ENCODE measurements around the gene TMEM134.
"Not testable (repeated sequence)": the region's sequence is repeated elsewhere in the genome, so short reads cannot be mapped to it uniquely, and the experiment has no call there.

Gene TMEM134

GRCh38 chr11:67482275-67482826, 13.3 kb upstream of the TMEM134 start:
- H2AFZ ChIP-seq (ENCODE audit: low read length, unreplicated experiment) = peak overlapping the region; percentile 88
- peak overlapping the region; percentile 73 for H3K27ac ChIP-seq (ENCODE audit: low read depth, low read length)
- H3K4me1 ChIP-seq (ENCODE audit: control insufficient read depth, insufficient read depth, low read length, unreplicated experiment) = peaks cover 6% of the 10 kb centered on the region
- no peaks in the 10 kb centered on the region for H3K27me3 ChIP-seq (ENCODE audit: insufficient read depth, low read length)
- peak overlapping the region; percentile 81 for H3K4me3 ChIP-seq (ENCODE audit: low read depth, low read length)
- no peaks in the 10 kb centered on the region for H3K36me3 ChIP-seq (ENCODE audit: insufficient read depth, low read length)
- peaks cover 14% of the 10 kb centered on the region for H3K79me2 ChIP-seq (ENCODE audit: control insufficient read depth, insufficient read depth, low read length, unreplicated experiment)

GRCh38 chr11:67477344-67478050, 8.4 kb upstream of the TMEM134 start:
- H3K36me3 ChIP-seq (ENCODE audit: insufficient read depth, low read length); H2AFZ ChIP-seq (ENCODE audit: low read length, unreplicated experiment); H3K79me2 ChIP-seq (ENCODE audit: control insufficient read depth, insufficient read depth, low read length, unreplicated experiment); H3K27ac ChIP-seq (ENCODE audit: low read depth, low read length); H3K27me3 ChIP-seq (ENCODE audit: insufficient read depth, low read length); H3K4me1 ChIP-seq (ENCODE audit: control insufficient read depth, insufficient read depth, low read length, unreplicated experiment); H3K4me3 ChIP-seq (ENCODE audit: low read depth, low read length): not testable (repeated sequence)

DNA sequence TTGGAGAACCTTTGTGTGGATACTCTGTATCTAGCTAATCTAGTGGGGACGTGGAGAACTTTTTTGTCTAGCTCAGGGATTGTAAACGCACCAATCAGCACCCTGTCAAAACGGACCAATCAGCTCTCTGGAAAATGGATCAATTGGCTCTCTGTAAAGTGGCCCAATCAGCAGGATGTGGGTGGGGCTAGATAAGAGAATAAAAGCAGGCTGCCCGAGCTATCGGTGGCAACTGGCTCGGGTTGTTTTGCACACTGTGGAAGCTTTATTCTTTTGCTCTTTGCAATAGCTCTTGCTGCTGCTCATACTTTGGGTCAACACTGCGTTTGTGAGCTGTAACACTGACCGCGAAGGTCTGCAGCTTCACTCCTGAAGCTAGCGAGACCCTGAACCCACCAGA, 7.6 kb upstream of the TMEM134 start:
- not testable (repeated sequence) for H3K4me1 ChIP-seq (ENCODE audit: control insufficient read depth, insufficient read depth, low read length, unreplicated experiment); H3K27me3 ChIP-seq (ENCODE audit: insufficient read depth, low read length); H3K4me3 ChIP-seq (ENCODE audit: low read depth, low read length); H3K27ac ChIP-seq (ENCODE audit: low read depth, low read length); H3K36me3 ChIP-seq (ENCODE audit: insufficient read depth, low read length); H3K79me2 ChIP-seq (ENCODE audit: control insufficient read depth, insufficient read depth, low read length, unreplicated experiment); H2AFZ ChIP-seq (ENCODE audit: low read length, unreplicated experiment)

DNA sequence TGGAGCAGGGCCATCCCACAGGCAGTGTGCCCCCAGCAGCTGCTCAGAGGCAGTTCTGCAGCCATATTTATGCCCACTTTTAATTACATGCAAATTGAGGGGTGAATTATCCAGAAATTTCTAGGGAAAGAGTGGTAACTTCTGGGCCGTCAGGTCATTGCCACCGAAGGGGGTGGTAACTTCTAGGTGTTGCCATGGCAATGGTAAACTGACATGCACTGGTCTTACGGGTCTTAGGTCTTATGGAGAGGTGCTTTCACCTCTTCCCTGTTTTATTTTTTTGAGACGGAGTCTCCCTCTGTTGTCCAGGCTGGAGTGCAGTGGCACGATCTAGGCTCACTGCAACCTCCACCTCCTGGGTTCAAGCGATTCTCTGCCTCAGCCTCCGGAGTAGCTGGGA, 3.8 kb upstream of the TMEM134 start:
- no peak overlapping the region for H3K4me3 ChIP-seq (ENCODE audit: low read depth, low read length)
- H3K27ac ChIP-seq (ENCODE audit: low read depth, low read length) = no peak overlapping the region
- no peaks in the 10 kb centered on the region for H3K36me3 ChIP-seq (ENCODE audit: insufficient read depth, low read length)
- no peaks in the 10 kb centered on the region for H3K27me3 ChIP-seq (ENCODE audit: insufficient read depth, low read length)
- no peak overlapping the region for H2AFZ ChIP-seq (ENCODE audit: low read length, unreplicated experiment)
- H3K79me2 ChIP-seq (ENCODE audit: control insufficient read depth, insufficient read depth, low read length, unreplicated experiment) = peaks cover 2% of the 10 kb centered on the region
- peaks cover 5% of the 10 kb centered on the region for H3K4me1 ChIP-seq (ENCODE audit: control insufficient read depth, insufficient read depth, low read length, unreplicated experiment)

- no peaks in the 10 kb centered on the region for H3K27me3 ChIP-seq (ENCODE audit: insufficient read depth, low read length)
- H2AFZ ChIP-seq (ENCODE audit: low read length, unreplicated experiment) = no peak overlapping the region
- no peak overlapping the region for H3K4me3 ChIP-seq (ENCODE audit: low read depth, low read length)
- peaks cover 6% of the 10 kb centered on the region for H3K79me2 ChIP-seq (ENCODE audit: control insufficient read depth, insufficient read depth, low read length, unreplicated experiment)
- no peaks in the 10 kb centered on the region for H3K36me3 ChIP-seq (ENCODE audit: insufficient read depth, low read length)
- peaks cover 9% of the 10 kb centered on the region for H3K4me1 ChIP-seq (ENCODE audit: control insufficient read depth, insufficient read depth, low read length, unreplicated experiment)
- H3K27ac ChIP-seq (ENCODE audit: low read depth, low read length) = no peak overlapping the region
Measured at GRCh38 chr11:67470337-67471002, 1.4 kb upstream of the TMEM134 start.

- Histone ChIP-seq H3K27me3 (ENCODE audit: insufficient read depth, low read length) (no peaks in the 10 kb centered on the region), H3K36me3 (ENCODE audit: insufficient read depth, low read length) (no peaks in the 10 kb centered on the region), H3K27ac (ENCODE audit: low read depth, low read length) (no peak overlapping the region), H3K79me2 (ENCODE audit: control insufficient read depth, insufficient read depth, low read length, unreplicated experiment) (peaks cover 6% of the 10 kb centered on the region), H3K4me1 (ENCODE audit: control insufficient read depth, insufficient read depth, low read length, unreplicated experiment) (peaks cover 9% of the 10 kb centered on the region), H3K4me3 (ENCODE audit: low read depth, low read length) (peak overlapping the region; percentile 90), H2AFZ (ENCODE audit: low read length, unreplicated experiment) (peak overlapping the region; percentile 94)
Measured at GRCh38 chr11:67469508-67469811, 409 bp upstream of the TMEM134 start.

- H2AFZ ChIP-seq (ENCODE audit: low read length, unreplicated experiment) = peak overlapping the region; percentile 80
- peak overlapping the region; percentile 48; the same call in 1 of the 2 replicates for H3K27ac ChIP-seq (ENCODE audit: low read depth, low read length)
- peaks cover 12% of the 10 kb centered on the region for H3K4me1 ChIP-seq (ENCODE audit: control insufficient read depth, insufficient read depth, low read length, unreplicated experiment)
Measured at GRCh38 chr11:67468456-67468758, 644 bp downstream of the TMEM134 start.

GRCh38 chr11:67468056-67468455, 995 bp downstream of the TMEM134 start:
- Histone ChIP-seq H3K4me1 (ENCODE audit: control insufficient read depth, insufficient read depth, low read length, unreplicated experiment) (peaks cover 12% of the 10 kb centered on the region), H3K27ac (ENCODE audit: low read depth, low read length) (no peak overlapping the region), H2AFZ (ENCODE audit: low read length, unreplicated experiment) (no peak overlapping the region)

More at GRCh38 chr11:67468456-67468758, 644 bp downstream of the TMEM134 start:
- peak overlapping the region; percentile 90 for H3K4me3 ChIP-seq (ENCODE audit: low read depth, low read length)
- no peaks in the 10 kb centered on the region for H3K27me3 ChIP-seq (ENCODE audit: insufficient read depth, low read length)
- peaks cover 6% of the 10 kb centered on the region for H3K79me2 ChIP-seq (ENCODE audit: control insufficient read depth, insufficient read depth, low read length, unreplicated experiment)
- H3K36me3 ChIP-seq (ENCODE audit: insufficient read depth, low read length) = no peaks in the 10 kb centered on the region

GRCh38 chr11:67466962-67467771, 1.9 kb downstream of the TMEM134 start:
- Histone ChIP-seq H3K27ac (ENCODE audit: low read depth, low read length) (no peak overlapping the region), H3K4me3 (ENCODE audit: low read depth, low read length) (peak overlapping the region; percentile 90; the same call in 1 of the 2 replicates)

More at GRCh38 chr11:67468056-67468455, 995 bp downstream of the TMEM134 start:
- peaks cover 6% of the 10 kb centered on the region for H3K79me2 ChIP-seq (ENCODE audit: control insufficient read depth, insufficient read depth, low read length, unreplicated experiment)
- peak overlapping the region; percentile 90 for H3K4me3 ChIP-seq (ENCODE audit: low read depth, low read length)
- no peaks in the 10 kb centered on the region for H3K27me3 ChIP-seq (ENCODE audit: insufficient read depth, low read length)
- no peaks in the 10 kb centered on the region for H3K36me3 ChIP-seq (ENCODE audit: insufficient read depth, low read length)

GRCh38 chr11:67466367-67466766, 2.7 kb downstream of the TMEM134 start:
- no peak overlapping the region for H3K27ac ChIP-seq (ENCODE audit: low read depth, low read length)
- H3K4me3 ChIP-seq (ENCODE audit: low read depth, low read length) = no peak overlapping the region
- no peaks in the 10 kb centered on the region for H3K27me3 ChIP-seq (ENCODE audit: insufficient read depth, low read length)
- H3K36me3 ChIP-seq (ENCODE audit: insufficient read depth, low read length) = no peaks in the 10 kb centered on the region
- no peak overlapping the region for H2AFZ ChIP-seq (ENCODE audit: low read length, unreplicated experiment)
- H3K4me1 ChIP-seq (ENCODE audit: control insufficient read depth, insufficient read depth, low read length, unreplicated experiment) = peaks cover 12% of the 10 kb centered on the region
- H3K79me2 ChIP-seq (ENCODE audit: control insufficient read depth, insufficient read depth, low read length, unreplicated experiment) = peaks cover 6% of the 10 kb centered on the region

More at GRCh38 chr11:67466962-67467771, 1.9 kb downstream of the TMEM134 start:
- Histone ChIP-seq H2AFZ (ENCODE audit: low read length, unreplicated experiment) (no peak overlapping the region), H3K4me1 (ENCODE audit: control insufficient read depth, insufficient read depth, low read length, unreplicated experiment) (peaks cover 12% of the 10 kb centered on the region), H3K27me3 (ENCODE audit: insufficient read depth, low read length) (no peaks in the 10 kb centered on the region), H3K36me3 (ENCODE audit: insufficient read depth, low read length) (no peaks in the 10 kb centered on the region), H3K79me2 (ENCODE audit: control insufficient read depth, insufficient read depth, low read length, unreplicated experiment) (peaks cover 6% of the 10 kb centered on the region)
